Panc1 (cell line): ENCODE data around the gene ITGA3. TPM values are rescaled to one million over a fixed set of nuclear protein-coding genes. Genes with fewer than 3 reads are reported as not detected.
A peak's percentile ranks its signal among the peaks of the same experiment; 100 is the strongest.

Source experiments
- ATAC-seq: fragments of 200-7000 bp; cut with Tn5 transposase; 2 replicates; pipeline ENCODE4 v1.9.1; 2020; ENCODE audit warnings: mild to moderate bottlenecking, moderate library complexity
- BruUV-seq: library from RNA; stranded (reverse); fragments of 400-500 nt; replicated peaks from 2 replicates; lab custom pipeline; 2021; lab: Mats Ljungman, UMichigan
- CTCF ChIA-PET: fragments of 300-600 bp; sonication (Branson Sonifier 250); formaldehyde crosslinking; loops from one replicate; lab custom pipeline; 2022; ENCODE audit warnings: antibody characterized with exemption; lab: Charles Lee
- POLR2A ChIA-PET: fragments of 300-600 bp; sonication (Branson Sonifier 250); formaldehyde crosslinking; loops from one replicate; lab custom pipeline; 2022; ENCODE audit warnings: antibody characterized with exemption; lab: Charles Lee
- DNase-seq: peaks from one replicate; pipeline ENCODE4 v3.0.0-alpha.2; 2010; ENCODE audit warnings: low read depth, low spot score
- H3K27ac ChIP-seq: 2 replicates; pipeline ENCODE4 v1.5.1; 2011; ENCODE audit warnings: mild to moderate bottlenecking, low read length, inconsistent platforms
- H3K27me3 ChIP-seq: fragments of 200-500 bp; sonication (Bioruptor generic); 2 replicates; pipeline ENCODE4 v1.6.0; 2014; ENCODE audit warnings: low read length, inconsistent platforms; ENCODE audit not compliant: control insufficient read depth, insufficient read depth
- H3K36me3 ChIP-seq: fragments of 200-500 bp; sonication (Bioruptor generic); 2 replicates; pipeline ENCODE4 v1.5.1; 2014; ENCODE audit warnings: inconsistent platforms, mild to moderate bottlenecking, low read length, moderate library complexity; ENCODE audit not compliant: control insufficient read depth, insufficient read depth
- H3K4me1 ChIP-seq: 2 replicates; pipeline ENCODE4 v1.5.1; 2011; ENCODE audit warnings: inconsistent platforms, mild to moderate bottlenecking, low read length, moderate library complexity; ENCODE audit not compliant: control insufficient read depth, insufficient read depth
- H3K4me3 ChIP-seq, 2 experiments: 2 replicates each; pipeline ENCODE4 v1.5.1; 2011 to 2012; ENCODE audit warnings: low read depth in 2 of 2, low read length in 2 of 2, mild to moderate bottlenecking in 2 of 2, inconsistent platforms in 1 of 2, moderate library complexity in 1 of 2
- H3K9me3 ChIP-seq: fragments of 200-500 bp; sonication (Bioruptor generic); 2 replicates; pipeline ENCODE4 v1.5.1; 2014; ENCODE audit warnings: low read depth, mild to moderate bottlenecking, inconsistent platforms, low read length, moderate library complexity; ENCODE audit not compliant: control insufficient read depth, insufficient read depth
- POLR2AphosphoS5 ChIP-seq: IDR thresholded peaks from 2 replicates; pipeline ENCODE4 v1.6.1; 2012; ENCODE audit warnings: mild to moderate bottlenecking, low read depth, low read length, moderate library complexity
- SIN3A ChIP-seq: IDR thresholded peaks from 2 replicates; pipeline ENCODE4 v1.6.1; 2012; ENCODE audit warnings: low read depth, mild to moderate bottlenecking, low read length, moderate library complexity, borderline replicate concordance; ENCODE audit not compliant: insufficient read depth
- TCF7L2 ChIP-seq: IDR thresholded peaks from 2 replicates; pipeline ENCODE4 v1.6.1; 2011; ENCODE audit warnings: mild to moderate bottlenecking, low read depth, low read length, inconsistent platforms
- in situ Hi-C: cut with HindIII; loops from 2 replicates; pipeline ENCODE4 v1.10.0; 2016; ENCODE audit warnings: low sequenced_read_pairs, low pct_unique_long_range_greater_than_20kb
- intact Hi-C: fragments of 100-400 bp; cut with micrococcal nuclease; formaldehyde crosslinking; loops from one replicate; pipeline ENCODE4 v1.10.0; 2022; ENCODE audit not compliant: unreplicated experiment
- total RNA-seq: library from RNA; stranded (reverse); gene quantifications from one replicate; pipeline ENCODE4 v1.2.1, GENCODE V29; 2021; ENCODE audit not compliant: unreplicated experiment
- TF ChIP-seq, protein P1 (sequence below), 2 experiments: IDR thresholded peaks; 2 replicates each; pipeline ENCODE4 v1.6.1; 2011 to 2012; ENCODE audit warnings: low read depth in 2 of 2, control low read depth in 1 of 2, low read length in 1 of 2, mild to moderate bottlenecking in 1 of 2, moderate library complexity in 1 of 2; ENCODE audit not compliant: insufficient read depth in 1 of 2
- TF ChIP-seq, protein P2 (sequence below): fragments of 450-650 bp; IDR thresholded peaks from 2 replicates; pipeline ENCODE4 v1.5.1; 2017; ENCODE audit warnings: mild to moderate bottlenecking

The ITGA3 gene
- total RNA-seq, 1 experiment from 2014 or later = 439 TPM

DNA sequence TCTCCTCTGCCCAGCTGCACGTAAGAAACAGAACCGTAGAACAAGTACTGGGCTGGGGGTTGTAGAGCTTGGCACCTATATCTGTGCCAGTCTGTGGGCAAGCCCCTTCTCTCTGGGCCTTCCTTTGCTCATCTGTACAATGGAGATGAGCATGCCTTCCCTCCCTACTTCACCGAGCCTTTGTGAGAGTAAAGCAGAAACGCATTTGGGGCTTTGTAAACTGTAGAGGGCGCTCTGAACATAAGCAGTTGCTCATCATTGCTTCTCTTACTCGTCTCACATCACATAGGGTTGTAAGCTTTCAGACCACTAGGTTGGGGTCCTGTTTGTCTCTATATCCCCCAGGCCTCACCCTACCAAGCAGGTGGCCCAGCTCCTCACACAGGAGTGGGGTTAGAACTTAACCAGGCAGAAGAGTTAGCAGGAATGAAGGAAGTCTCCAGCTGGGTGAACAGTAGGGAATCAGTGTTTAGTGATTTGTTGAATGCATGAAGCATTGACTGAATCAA is 59.0 kb downstream of the ITGA3 start:
- Histone ChIP-seq H3K9me3 (no peaks in the 10 kb centered on the region), H3K36me3 (no peaks in the 10 kb centered on the region), H3K27ac (no peak overlapping the region), H3K4me3 (no peak overlapping the region), H3K4me1 (peaks cover 15% of the 10 kb centered on the region), H3K27me3 (no peaks in the 10 kb centered on the region)
- CTCF ChIA-PET = interaction anchor here (0.6 to 2.6 kb wide), 6 partner anchors 8 to 85 kb away, joined by 3 to 12 read pairs (median 6); no protein-coding TSS in a partner anchor
- no TSS peak for BruUV-seq
- intact Hi-C loops (no loop called here), in situ Hi-C loops (no loop called here)
- ATAC-seq = peak; percentile 49
- TF ChIP-seq SIN3A = no peak
- TF ChIP-seq TCF7L2 = no peak
- TF ChIP-seq, protein P1, sequence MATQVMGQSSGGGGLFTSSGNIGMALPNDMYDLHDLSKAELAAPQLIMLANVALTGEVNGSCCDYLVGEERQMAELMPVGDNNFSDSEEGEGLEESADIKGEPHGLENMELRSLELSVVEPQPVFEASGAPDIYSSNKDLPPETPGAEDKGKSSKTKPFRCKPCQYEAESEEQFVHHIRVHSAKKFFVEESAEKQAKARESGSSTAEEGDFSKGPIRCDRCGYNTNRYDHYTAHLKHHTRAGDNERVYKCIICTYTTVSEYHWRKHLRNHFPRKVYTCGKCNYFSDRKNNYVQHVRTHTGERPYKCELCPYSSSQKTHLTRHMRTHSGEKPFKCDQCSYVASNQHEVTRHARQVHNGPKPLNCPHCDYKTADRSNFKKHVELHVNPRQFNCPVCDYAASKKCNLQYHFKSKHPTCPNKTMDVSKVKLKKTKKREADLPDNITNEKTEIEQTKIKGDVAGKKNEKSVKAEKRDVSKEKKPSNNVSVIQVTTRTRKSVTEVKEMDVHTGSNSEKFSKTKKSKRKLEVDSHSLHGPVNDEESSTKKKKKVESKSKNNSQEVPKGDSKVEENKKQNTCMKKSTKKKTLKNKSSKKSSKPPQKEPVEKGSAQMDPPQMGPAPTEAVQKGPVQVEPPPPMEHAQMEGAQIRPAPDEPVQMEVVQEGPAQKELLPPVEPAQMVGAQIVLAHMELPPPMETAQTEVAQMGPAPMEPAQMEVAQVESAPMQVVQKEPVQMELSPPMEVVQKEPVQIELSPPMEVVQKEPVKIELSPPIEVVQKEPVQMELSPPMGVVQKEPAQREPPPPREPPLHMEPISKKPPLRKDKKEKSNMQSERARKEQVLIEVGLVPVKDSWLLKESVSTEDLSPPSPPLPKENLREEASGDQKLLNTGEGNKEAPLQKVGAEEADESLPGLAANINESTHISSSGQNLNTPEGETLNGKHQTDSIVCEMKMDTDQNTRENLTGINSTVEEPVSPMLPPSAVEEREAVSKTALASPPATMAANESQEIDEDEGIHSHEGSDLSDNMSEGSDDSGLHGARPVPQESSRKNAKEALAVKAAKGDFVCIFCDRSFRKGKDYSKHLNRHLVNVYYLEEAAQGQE (IDR thresholded peaks at IDR 0.05; ENCODE audit: insufficient read depth in 1 of 2, low read depth in 2 of 2, low read length in 1 of 2) = no peak
- TF ChIP-seq, protein P2, sequence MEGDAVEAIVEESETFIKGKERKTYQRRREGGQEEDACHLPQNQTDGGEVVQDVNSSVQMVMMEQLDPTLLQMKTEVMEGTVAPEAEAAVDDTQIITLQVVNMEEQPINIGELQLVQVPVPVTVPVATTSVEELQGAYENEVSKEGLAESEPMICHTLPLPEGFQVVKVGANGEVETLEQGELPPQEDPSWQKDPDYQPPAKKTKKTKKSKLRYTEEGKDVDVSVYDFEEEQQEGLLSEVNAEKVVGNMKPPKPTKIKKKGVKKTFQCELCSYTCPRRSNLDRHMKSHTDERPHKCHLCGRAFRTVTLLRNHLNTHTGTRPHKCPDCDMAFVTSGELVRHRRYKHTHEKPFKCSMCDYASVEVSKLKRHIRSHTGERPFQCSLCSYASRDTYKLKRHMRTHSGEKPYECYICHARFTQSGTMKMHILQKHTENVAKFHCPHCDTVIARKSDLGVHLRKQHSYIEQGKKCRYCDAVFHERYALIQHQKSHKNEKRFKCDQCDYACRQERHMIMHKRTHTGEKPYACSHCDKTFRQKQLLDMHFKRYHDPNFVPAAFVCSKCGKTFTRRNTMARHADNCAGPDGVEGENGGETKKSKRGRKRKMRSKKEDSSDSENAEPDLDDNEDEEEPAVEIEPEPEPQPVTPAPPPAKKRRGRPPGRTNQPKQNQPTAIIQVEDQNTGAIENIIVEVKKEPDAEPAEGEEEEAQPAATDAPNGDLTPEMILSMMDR = peak; percentile 91
- TF ChIP-seq POLR2AphosphoS5 = no peak
- POLR2A ChIA-PET = no interaction called here
- no peak for DNase-seq

DNA sequence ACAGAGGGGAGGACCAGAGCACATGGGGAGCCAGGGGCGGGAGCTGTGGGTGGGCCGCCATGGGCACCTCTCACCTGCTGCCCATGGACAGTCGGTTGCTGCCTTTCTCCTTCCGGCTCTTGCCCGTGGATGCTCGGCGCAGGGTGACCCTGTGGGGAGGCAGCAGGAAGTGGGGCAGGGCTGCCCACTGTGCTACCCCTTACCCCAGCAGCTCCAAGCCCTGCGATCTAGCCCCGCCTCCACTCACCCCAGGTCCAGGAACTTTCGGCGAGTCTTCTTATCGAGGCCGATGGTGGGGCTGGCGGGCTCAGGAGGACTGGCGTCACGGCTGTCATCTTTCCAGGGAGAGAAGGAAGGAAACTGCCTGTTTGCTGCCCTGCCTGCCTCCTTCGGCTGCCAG is 59.8 kb downstream of the ITGA3 start:
- Histone ChIP-seq H3K27ac (no peak overlapping the region), H3K9me3 (no peaks in the 10 kb centered on the region), H3K4me3 (no peak overlapping the region), H3K27me3 (no peaks in the 10 kb centered on the region), H3K4me1 (peaks cover 15% of the 10 kb centered on the region), H3K36me3 (no peaks in the 10 kb centered on the region)
- TF ChIP-seq SIN3A (no peak), TCF7L2 (no peak), POLR2AphosphoS5 (no peak)
- TF ChIP-seq, protein P1 (IDR thresholded peaks at IDR 0.05; ENCODE audit: insufficient read depth in 1 of 2, low read depth in 2 of 2, low read length in 1 of 2) = no peak
- TF ChIP-seq, protein P2 = no peak
- CTCF ChIA-PET = no interaction called here
- no peak for DNase-seq
- no TSS peak for BruUV-seq
- no peak for ATAC-seq
- POLR2A ChIA-PET = no interaction called here
- intact Hi-C loops (no loop called here), in situ Hi-C loops (no loop called here)
